Astrocyte (in vitro differentiated cells and primary cell): ENCODE results near the gene ANKDD1B. TPM values are rescaled to one million over a fixed set of nuclear protein-coding genes. Genes with fewer than 3 reads are reported as not detected.

Experiments used
- DNase-seq: peaks from one replicate; pipeline ENCODE4 v3.0.0-alpha.2; 2010; ENCODE audit warnings: low read depth
- FAIRE-seq: peaks from 2 replicates; lab custom pipeline; 2011; peaks lifted over from hg19 to GRCh38; lab: Jason Lieb, UNC
- H2AFZ ChIP-seq: 2 replicates; pipeline ENCODE4 v1.6.0; 2012; ENCODE audit warnings: low read depth, low read length, inconsistent platforms
- H3K27ac ChIP-seq: 2 replicates; pipeline ENCODE4 v1.5.1; 2011; ENCODE audit warnings: low read depth, low read length, inconsistent platforms
- H3K27me3 ChIP-seq: 2 replicates; pipeline ENCODE4 v1.6.0; 2011; ENCODE audit warnings: low read length, inconsistent platforms; ENCODE audit not compliant: insufficient read depth
- H3K36me3 ChIP-seq: 2 replicates; pipeline ENCODE4 v1.5.1; 2011; ENCODE audit warnings: low read length, inconsistent platforms; ENCODE audit not compliant: insufficient read depth
- H3K4me1 ChIP-seq: 2 replicates; pipeline ENCODE4 v1.5.1; 2011; ENCODE audit warnings: low read length, inconsistent platforms; ENCODE audit not compliant: insufficient read depth
- H3K4me2 ChIP-seq: 2 replicates; pipeline ENCODE4 v1.6.0; 2012; ENCODE audit warnings: low read length, inconsistent platforms
- H3K4me3 ChIP-seq: 2 replicates; pipeline ENCODE4 v1.5.1; 2011; ENCODE audit warnings: low read depth, mild to moderate bottlenecking, low read length, inconsistent platforms; ENCODE audit not compliant: insufficient read depth
- H3K79me2 ChIP-seq: 2 replicates; pipeline ENCODE4 v1.6.0; 2012; ENCODE audit warnings: mild to moderate bottlenecking, low read length, inconsistent platforms; ENCODE audit not compliant: insufficient read depth
- H3K9ac ChIP-seq: 2 replicates; pipeline ENCODE4 v1.6.0; 2012; ENCODE audit warnings: mild to moderate bottlenecking, low read length, inconsistent platforms
- H3K9me3 ChIP-seq: 2 replicates; pipeline ENCODE4 v1.5.1; 2012; ENCODE audit warnings: low read depth, mild to moderate bottlenecking, low read length, inconsistent platforms; ENCODE audit not compliant: insufficient read depth
- H4K20me1 ChIP-seq: 2 replicates; pipeline ENCODE4 v1.6.0; 2012; ENCODE audit warnings: low read length, inconsistent platforms; ENCODE audit not compliant: insufficient read depth
- H3K27ac Mint-ChIP-seq: one replicate; pipeline ENCODE4 v1.8.0; 2021; ENCODE audit warnings: mild to moderate bottlenecking, mixed read lengths; ENCODE audit not compliant: unreplicated experiment
- H3K27me3 Mint-ChIP-seq: one replicate; pipeline ENCODE4 v1.8.0; 2021; ENCODE audit warnings: low read depth, mixed read lengths; ENCODE audit not compliant: unreplicated experiment
- H3K36me3 Mint-ChIP-seq: one replicate; pipeline ENCODE4 v1.8.0; 2021; ENCODE audit warnings: low read depth, mixed read lengths; ENCODE audit not compliant: unreplicated experiment
- H3K4me1 Mint-ChIP-seq: one replicate; pipeline ENCODE4 v1.8.0; 2021; ENCODE audit warnings: low read depth, mixed read lengths; ENCODE audit not compliant: unreplicated experiment
- H3K4me3 Mint-ChIP-seq: one replicate; pipeline ENCODE4 v1.8.0; 2021; ENCODE audit warnings: mild to moderate bottlenecking, moderate library complexity, mixed read lengths; ENCODE audit not compliant: unreplicated experiment
- H3K9me3 Mint-ChIP-seq: one replicate; pipeline ENCODE4 v1.8.0; 2021; ENCODE audit warnings: mild to moderate bottlenecking, mixed read lengths; ENCODE audit not compliant: unreplicated experiment
- CTCF ChIP-seq: IDR thresholded peaks from 2 replicates; pipeline ENCODE4 v1.5.1; 2011; ENCODE audit warnings: low read depth, mild to moderate bottlenecking, inconsistent platforms, low read length, moderate library complexity; ENCODE audit not compliant: insufficient read depth
- EZH2 ChIP-seq: IDR thresholded peaks from 2 replicates; pipeline ENCODE4 v1.6.1; 2012; ENCODE audit warnings: mild to moderate bottlenecking, low read length, inconsistent platforms; ENCODE audit not compliant: insufficient read depth
- total RNA-seq: library from RNA; stranded (reverse); gene quantifications from 2 replicates; pipeline ENCODE4 v1.2.1, GENCODE V29; 2021

The ANKDD1B gene
- total RNA-seq, 1 donor from 2014 or later = 0.59 TPM

DNA sequence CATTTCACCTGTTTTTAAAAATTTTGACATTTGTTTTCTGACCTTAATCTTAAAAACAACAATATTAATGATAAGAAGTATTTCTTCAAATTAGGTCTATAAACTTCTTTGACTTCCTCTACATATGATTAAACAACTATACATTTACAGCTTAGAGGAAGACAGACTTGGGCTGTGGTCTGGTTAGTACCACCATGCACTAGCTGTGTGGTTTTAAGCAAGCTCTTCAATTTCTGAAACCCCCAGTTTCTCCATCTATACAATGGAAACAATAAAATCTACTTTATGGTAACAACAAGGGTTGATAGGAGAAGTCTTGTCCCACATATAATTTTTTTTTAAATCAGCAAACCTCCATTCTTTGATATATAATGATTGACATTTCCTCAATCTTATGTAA is 15.7 kb downstream of the ANKDD1B start:
- no peak overlapping the region for H3K4me3 Mint-ChIP-seq
- FAIRE-seq (no peak), DNase-seq (no peak)
- Histone ChIP-seq H3K27ac (no peak overlapping the region), H3K27me3 (no peaks in the 10 kb centered on the region), H3K4me1 (peaks cover 3% of the 10 kb centered on the region), H3K36me3 (no peaks in the 10 kb centered on the region), H3K9ac (no peak overlapping the region), H3K4me3 (no peak overlapping the region), H3K9me3 (no peaks in the 10 kb centered on the region), H2AFZ (no peak overlapping the region), H3K79me2 (no peaks in the 10 kb centered on the region), H4K20me1 (no peaks in the 10 kb centered on the region), H3K4me2 (no peak overlapping the region)
- TF ChIP-seq EZH2 = no peak
- no peak for TF ChIP-seq CTCF
- H3K27ac Mint-ChIP-seq = no peak overlapping the region
- no peaks in the 10 kb centered on the region for H3K36me3 Mint-ChIP-seq
- H3K27me3 Mint-ChIP-seq = no peaks in the 10 kb centered on the region
- peaks cover 8% of the 10 kb centered on the region for H3K4me1 Mint-ChIP-seq
- no peaks in the 10 kb centered on the region for H3K9me3 Mint-ChIP-seq

DNA sequence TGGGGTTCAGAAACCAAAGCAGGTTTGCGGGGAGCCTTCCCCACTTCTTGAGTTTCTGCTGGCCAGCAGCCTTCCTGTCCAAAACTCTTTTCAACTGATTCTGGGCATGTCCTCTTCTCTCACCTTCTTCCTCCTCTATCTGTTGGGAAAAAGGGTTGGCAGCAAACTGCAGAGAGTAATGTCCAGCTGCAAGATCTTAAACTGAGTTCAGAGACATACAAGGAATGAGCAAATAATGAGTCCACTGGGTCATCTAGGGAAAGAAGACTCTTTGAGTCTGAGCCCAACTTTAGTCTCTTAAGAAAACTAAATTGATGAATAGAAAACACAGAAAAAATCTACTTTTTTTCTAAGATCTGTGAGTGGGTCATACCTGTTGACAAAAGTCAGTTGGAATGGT is 16.5 kb downstream of the ANKDD1B start:
- no peaks in the 10 kb centered on the region for H3K36me3 ChIP-seq
- Mint-ChIP-seq H3K27me3 (no peaks in the 10 kb centered on the region), H3K36me3 (no peaks in the 10 kb centered on the region), H3K4me3 (no peak overlapping the region), H3K27ac (no peak overlapping the region), H3K4me1 (peaks cover 8% of the 10 kb centered on the region), H3K9me3 (no peaks in the 10 kb centered on the region)
- FAIRE-seq (no peak), DNase-seq (no peak)
- no peaks in the 10 kb centered on the region for H3K27me3 ChIP-seq
- H3K4me1 ChIP-seq = peaks cover under 1% of the 10 kb centered on the region
- H3K4me3 ChIP-seq = no peak overlapping the region
- H2AFZ ChIP-seq = no peak overlapping the region
- no peak for TF ChIP-seq CTCF
- no peak for TF ChIP-seq EZH2
- H3K79me2 ChIP-seq = no peaks in the 10 kb centered on the region
- no peak overlapping the region for H3K4me2 ChIP-seq
- H3K27ac ChIP-seq = no peak overlapping the region
- H3K9me3 ChIP-seq = no peaks in the 10 kb centered on the region
- H3K9ac ChIP-seq = no peak overlapping the region
- no peaks in the 10 kb centered on the region for H4K20me1 ChIP-seq

DNA sequence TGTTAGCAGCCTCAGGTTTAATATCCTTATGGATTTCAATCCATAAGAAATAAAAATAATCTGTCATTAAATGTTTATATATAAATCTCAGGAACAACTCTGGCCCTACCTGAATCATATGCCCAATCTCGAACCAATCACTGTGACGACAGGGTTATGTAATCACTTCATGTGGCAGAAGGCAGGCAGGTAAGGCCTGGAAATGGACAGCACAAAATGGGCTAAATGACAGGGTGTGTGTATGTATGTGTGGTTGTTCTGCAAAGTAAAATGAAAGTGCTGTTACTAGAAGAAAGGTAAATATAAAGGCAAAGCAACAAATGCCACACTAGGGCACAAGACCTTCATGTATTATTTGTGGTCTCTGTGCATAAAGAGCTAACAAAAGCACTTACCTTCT is 19.6 kb downstream of the ANKDD1B start:
- H3K4me3 Mint-ChIP-seq = no peak overlapping the region
- Histone ChIP-seq H3K4me1 (no peaks in the 10 kb centered on the region), H4K20me1 (no peaks in the 10 kb centered on the region), H3K79me2 (no peaks in the 10 kb centered on the region), H2AFZ (no peak overlapping the region), H3K4me2 (no peak overlapping the region), H3K36me3 (no peaks in the 10 kb centered on the region), H3K27ac (no peak overlapping the region), H3K9ac (no peak overlapping the region), H3K4me3 (no peak overlapping the region), H3K27me3 (no peaks in the 10 kb centered on the region), H3K9me3 (no peaks in the 10 kb centered on the region)
- no peak overlapping the region for H3K27ac Mint-ChIP-seq
- H3K4me1 Mint-ChIP-seq = no peaks in the 10 kb centered on the region
- no peak for DNase-seq
- H3K27me3 Mint-ChIP-seq = no peaks in the 10 kb centered on the region
- TF ChIP-seq EZH2 (no peak), CTCF (no peak)
- no peaks in the 10 kb centered on the region for H3K9me3 Mint-ChIP-seq
- H3K36me3 Mint-ChIP-seq = peaks cover 2% of the 10 kb centered on the region
- FAIRE-seq = no peak
